ENCODE results near the gene HSPD1. TPM values are rescaled to one million over a fixed set of nuclear protein-coding genes. Genes with fewer than 3 reads are reported as not detected.
"Not testable (repeated sequence)": the region's sequence is repeated elsewhere in the genome, so short reads cannot be mapped to it uniquely, and the experiment has no call there.

HSPD1 gene
- total RNA-seq, 1 donor from 2014 or later: 165 TPM

GRCh38 chr2:197486175-197486574 is 13.5 kb downstream of the HSPD1 start:
- no peak for TF ChIP-seq CTCF (IDR thresholded peaks at IDR 0.05)
- Mint-ChIP-seq H3K9me3 (ENCODE audit: unreplicated experiment) (peaks cover 3% of the 10 kb centered on the region), H3K27me3 (ENCODE audit: unreplicated experiment) (no peaks in the 10 kb centered on the region), H3K27ac (ENCODE audit: unreplicated experiment) (no peak overlapping the region), H3K4me3 (ENCODE audit: unreplicated experiment) (no peak overlapping the region), H3K4me1 (ENCODE audit: unreplicated experiment) (no peaks in the 10 kb centered on the region), H3K36me3 (ENCODE audit: unreplicated experiment) (peaks cover 51% of the 10 kb centered on the region)
- DNase-seq (ENCODE audit: extremely low spot score, unreplicated experiment): no peak

GRCh38 chr2:197484248-197484647 is 15.4 kb downstream of the HSPD1 start:
- H3K4me3 Mint-ChIP-seq (ENCODE audit: unreplicated experiment); H3K27ac Mint-ChIP-seq (ENCODE audit: unreplicated experiment); H3K9me3 Mint-ChIP-seq (ENCODE audit: unreplicated experiment); DNase-seq (ENCODE audit: extremely low spot score, unreplicated experiment); H3K27me3 Mint-ChIP-seq (ENCODE audit: unreplicated experiment); H3K4me1 Mint-ChIP-seq (ENCODE audit: unreplicated experiment): not testable (repeated sequence)
- H3K36me3 Mint-ChIP-seq (ENCODE audit: unreplicated experiment): peaks cover 44% of the 10 kb centered on the region

GRCh38 chr2:197480165-197481036 is 19.2 kb downstream of the HSPD1 start:
- no peaks in the 10 kb centered on the region for H3K4me1 Mint-ChIP-seq (ENCODE audit: unreplicated experiment)
- peaks cover 3% of the 10 kb centered on the region for H3K9me3 Mint-ChIP-seq (ENCODE audit: unreplicated experiment)
- H3K4me3 Mint-ChIP-seq (ENCODE audit: unreplicated experiment): no peak overlapping the region
- TF ChIP-seq CTCF (IDR thresholded peaks at IDR 0.05): no peak
- DNase-seq (ENCODE audit: extremely low spot score, unreplicated experiment): no peak
- H3K36me3 Mint-ChIP-seq (ENCODE audit: unreplicated experiment): peaks cover 27% of the 10 kb centered on the region
- no peak overlapping the region for H3K27ac Mint-ChIP-seq (ENCODE audit: unreplicated experiment)
- no peaks in the 10 kb centered on the region for H3K27me3 Mint-ChIP-seq (ENCODE audit: unreplicated experiment)

GRCh38 chr2:197477797-197478196 is 21.8 kb downstream of the HSPD1 start:
- no peaks in the 10 kb centered on the region for H3K9me3 Mint-ChIP-seq (ENCODE audit: unreplicated experiment)
- H3K4me1 Mint-ChIP-seq (ENCODE audit: unreplicated experiment): no peaks in the 10 kb centered on the region

GRCh38 chr2:197472166-197472565 is 27.5 kb downstream of the HSPD1 start:
- TF ChIP-seq CTCF (IDR thresholded peaks at IDR 0.05): no peak
- Mint-ChIP-seq H3K27ac (ENCODE audit: unreplicated experiment) (no peak overlapping the region), H3K4me3 (ENCODE audit: unreplicated experiment) (no peak overlapping the region), H3K27me3 (ENCODE audit: unreplicated experiment) (no peaks in the 10 kb centered on the region), H3K4me1 (ENCODE audit: unreplicated experiment) (no peaks in the 10 kb centered on the region), H3K36me3 (ENCODE audit: unreplicated experiment) (peaks cover 33% of the 10 kb centered on the region), H3K9me3 (ENCODE audit: unreplicated experiment) (no peaks in the 10 kb centered on the region)
- no peak for DNase-seq (ENCODE audit: extremely low spot score, unreplicated experiment)

More at GRCh38 chr2:197477797-197478196, 21.8 kb downstream of the HSPD1 start:
- H3K36me3 Mint-ChIP-seq (ENCODE audit: unreplicated experiment): peaks cover 29% of the 10 kb centered on the region
- no peak for TF ChIP-seq CTCF (IDR thresholded peaks at IDR 0.05)
- no peak overlapping the region for H3K27ac Mint-ChIP-seq (ENCODE audit: unreplicated experiment)
- no peaks in the 10 kb centered on the region for H3K27me3 Mint-ChIP-seq (ENCODE audit: unreplicated experiment)
- no peak overlapping the region for H3K4me3 Mint-ChIP-seq (ENCODE audit: unreplicated experiment)
- no peak for DNase-seq (ENCODE audit: extremely low spot score, unreplicated experiment)

Measured in osteocyte (in vitro differentiated cells).